Measurements from ENCODE around the gene ZNF787.
"Not testable (repeated sequence)": the region's sequence is repeated elsewhere in the genome, so short reads cannot be mapped to it uniquely, and the experiment has no call there.

The ZNF787 gene

GRCh38 chr19:56108447-56109195, 12.5 kb downstream of the ZNF787 start:
- peaks cover 94% of the 10 kb centered on the region for H3K4me1 ChIP-seq
- H3K9ac ChIP-seq = peak overlapping the region; percentile 81
- peak overlapping the region; percentile 65 for H3K4me3 ChIP-seq
- H4K20me1 ChIP-seq = peaks cover 34% of the 10 kb centered on the region
- H3K27ac ChIP-seq = peak overlapping the region; percentile 90
- TF ChIP-seq Cebpa-rat (IDR thresholded peaks at IDR 0.05) = no peak
- H3K4me2 ChIP-seq = peak overlapping the region; percentile 98
- H3K36me3 ChIP-seq = no peaks in the 10 kb centered on the region
- H3K27me3 ChIP-seq = no peaks in the 10 kb centered on the region
- no peaks in the 10 kb centered on the region for H3K9me3 ChIP-seq

GRCh38 chr19:56107626-56108351, 13.3 kb downstream of the ZNF787 start:
- H3K9me3 ChIP-seq = no peaks in the 10 kb centered on the region
- peak overlapping the region; percentile 98 for H3K4me2 ChIP-seq
- peak overlapping the region; percentile 90 for H3K27ac ChIP-seq
- H3K4me3 ChIP-seq = peak overlapping the region; percentile 65
- peaks cover 94% of the 10 kb centered on the region for H3K4me1 ChIP-seq
- peak overlapping the region; percentile 81 for H3K9ac ChIP-seq
- TF ChIP-seq Cebpa-rat (IDR thresholded peaks at IDR 0.05) = no peak
- H3K27me3 ChIP-seq = no peaks in the 10 kb centered on the region
- H3K36me3 ChIP-seq = no peaks in the 10 kb centered on the region
- peaks cover 34% of the 10 kb centered on the region for H4K20me1 ChIP-seq

GRCh38 chr19:56106993-56107392, 14.1 kb downstream of the ZNF787 start:
- peaks cover 7% of the 10 kb centered on the region for H3K36me3 ChIP-seq
- H4K20me1 ChIP-seq = peaks cover 42% of the 10 kb centered on the region
- H3K4me1 ChIP-seq = peaks cover 94% of the 10 kb centered on the region
- TF ChIP-seq Cebpa-rat (IDR thresholded peaks at IDR 0.05) = no peak
- peak overlapping the region; percentile 81; the same call in 1 of the 2 replicates for H3K9ac ChIP-seq
- peak overlapping the region; percentile 98 for H3K4me2 ChIP-seq
- H3K9me3 ChIP-seq = no peaks in the 10 kb centered on the region
- no peaks in the 10 kb centered on the region for H3K27me3 ChIP-seq
- peak overlapping the region; percentile 90 for H3K27ac ChIP-seq
- H3K4me3 ChIP-seq = peak overlapping the region; percentile 1; the same call in 1 of the 2 replicates

GRCh38 chr19:56106397-56106849, 14.7 kb downstream of the ZNF787 start:
- no peak for TF ChIP-seq Cebpa-rat (IDR thresholded peaks at IDR 0.05)
- Histone ChIP-seq H3K4me2 (peak overlapping the region; percentile 98), H3K9ac (peak overlapping the region; percentile 72; the same call in 1 of the 2 replicates), H3K27ac (peak overlapping the region; percentile 90), H4K20me1 (peaks cover 48% of the 10 kb centered on the region), H3K27me3 (no peaks in the 10 kb centered on the region), H3K4me1 (peaks cover 93% of the 10 kb centered on the region), H3K4me3 (peak overlapping the region; percentile 1; the same call in 1 of the 2 replicates), H3K9me3 (no peaks in the 10 kb centered on the region), H3K36me3 (peaks cover 13% of the 10 kb centered on the region)

- Histone ChIP-seq H4K20me1 (peaks cover 53% of the 10 kb centered on the region), H3K9ac (peak overlapping the region; percentile 72), H3K36me3 (peaks cover 18% of the 10 kb centered on the region), H3K27ac (peak overlapping the region; percentile 90), H3K4me1 (peaks cover 88% of the 10 kb centered on the region), H3K4me3 (peak overlapping the region; percentile 50), H3K4me2 (peak overlapping the region; percentile 98)
- H3K27me3 ChIP-seq, H3K9me3 ChIP-seq: not testable (repeated sequence)
Observed at GRCh38 chr19:56105831-56106396, 15.2 kb downstream of the ZNF787 start.

GRCh38 chr19:56105090-56105701, 15.9 kb downstream of the ZNF787 start:
- Histone ChIP-seq H3K27ac (peak overlapping the region; percentile 90), H3K4me3 (peak overlapping the region; percentile 50), H3K9ac (peak overlapping the region; percentile 72), H3K4me2 (peak overlapping the region; percentile 98), H4K20me1 (peaks cover 55% of the 10 kb centered on the region), H3K9me3 (no peaks in the 10 kb centered on the region), H3K27me3 (no peaks in the 10 kb centered on the region), H3K36me3 (peaks cover 25% of the 10 kb centered on the region), H3K4me1 (peaks cover 80% of the 10 kb centered on the region)
- no peak for TF ChIP-seq Cebpa-rat (IDR thresholded peaks at IDR 0.05)

GRCh38 chr19:56104423-56104822, 16.7 kb downstream of the ZNF787 start:
- H3K9ac ChIP-seq = peak overlapping the region; percentile 41; the same call in 1 of the 2 replicates
- peak overlapping the region; percentile 98 for H3K4me2 ChIP-seq
- H3K9me3 ChIP-seq = no peaks in the 10 kb centered on the region
- H3K4me3 ChIP-seq = no peak overlapping the region
- H3K27me3 ChIP-seq = no peaks in the 10 kb centered on the region
- peaks cover 73% of the 10 kb centered on the region for H3K4me1 ChIP-seq
- peak overlapping the region; percentile 90 for H3K27ac ChIP-seq
- no peak for TF ChIP-seq Cebpa-rat (IDR thresholded peaks at IDR 0.05)
- H4K20me1 ChIP-seq = peaks cover 62% of the 10 kb centered on the region
- peaks cover 33% of the 10 kb centered on the region for H3K36me3 ChIP-seq

GRCh38 chr19:56103027-56103614, 18.0 kb downstream of the ZNF787 start:
- Histone ChIP-seq H3K9me3 (peaks cover 4% of the 10 kb centered on the region; the same call in 1 of the 2 replicates), H3K36me3 (peaks cover 46% of the 10 kb centered on the region), H3K27ac (peak overlapping the region; percentile 77), H3K9ac (peak overlapping the region; percentile 73), H3K4me2 (peak overlapping the region; percentile 90), H3K4me1 (peaks cover 71% of the 10 kb centered on the region), H4K20me1 (peaks cover 74% of the 10 kb centered on the region), H3K27me3 (no peaks in the 10 kb centered on the region), H3K4me3 (peak overlapping the region; percentile 7; the same call in 1 of the 2 replicates)
- TF ChIP-seq Cebpa-rat (IDR thresholded peaks at IDR 0.05) = no peak

Data from BLaER1 (cell line).